NCI-H1694 (cell line): ENCODE data around the gene MPHOSPH6.
"Not testable (repeated sequence)": the region's sequence is repeated elsewhere in the genome, so short reads cannot be mapped to it uniquely, and the experiment has no call there.

Experiments
- DNase-seq: peaks from one replicate; lab custom pipeline; 2025; lab: John Stamatoyannopoulos, UW

MPHOSPH6 gene, protein sequence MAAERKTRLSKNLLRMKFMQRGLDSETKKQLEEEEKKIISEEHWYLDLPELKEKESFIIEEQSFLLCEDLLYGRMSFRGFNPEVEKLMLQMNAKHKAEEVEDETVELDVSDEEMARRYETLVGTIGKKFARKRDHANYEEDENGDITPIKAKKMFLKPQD

GRCh38 chr16:82169861-82170845 is at the start of gene MPHOSPH6:
Gene MPHOSPH6 (minus strand): TSS chr16:82170224. CDS start chr16:82170175, 49 bp downstream.
- DNase-seq, result peak; percentile 47

- DNase-seq, result no peak
Observed at GRCh38 chr16:82219298-82219697, 49.3 kb upstream of the MPHOSPH6 start.

DNA sequence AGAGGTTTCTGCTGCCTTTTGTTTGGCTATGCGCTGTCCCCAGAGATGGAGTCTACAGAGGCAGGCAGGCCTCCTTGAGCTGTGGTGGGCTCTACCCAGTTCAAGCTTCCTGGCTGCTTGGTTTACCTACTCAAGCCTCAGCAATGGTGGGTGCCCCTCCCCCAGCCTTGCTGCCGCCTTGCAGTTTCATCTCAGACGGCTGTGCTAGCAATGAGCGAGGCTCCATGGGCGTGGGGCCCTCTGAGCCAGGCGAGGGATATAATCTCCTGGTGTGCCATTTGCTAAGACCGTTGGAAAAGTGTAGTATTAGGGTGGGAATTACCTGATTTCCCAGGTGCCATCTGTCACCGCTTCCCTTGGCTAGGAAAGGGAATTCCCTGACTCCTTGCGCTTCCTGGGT is 39.3 kb upstream of the MPHOSPH6 start:
- not testable (repeated sequence) for DNase-seq

DNA sequence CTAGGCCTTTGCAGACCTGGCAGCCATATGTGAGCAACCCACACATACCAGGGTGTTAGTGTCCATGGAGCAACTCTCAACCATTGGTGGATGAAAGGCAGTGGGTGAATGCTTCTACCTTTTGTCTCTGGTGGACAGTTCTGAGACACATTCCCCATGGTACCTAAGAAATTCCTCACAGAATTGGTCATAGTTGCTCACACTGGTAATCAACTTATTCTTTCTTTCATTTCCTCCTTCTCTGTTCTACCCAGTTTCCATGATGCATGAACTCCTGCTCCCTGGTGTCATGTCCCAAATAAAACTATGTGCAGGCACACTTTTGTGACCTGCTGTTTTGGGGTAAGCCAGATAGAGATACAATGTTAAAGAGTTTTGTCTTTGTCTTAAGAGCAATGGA is 33.2 kb upstream of the MPHOSPH6 start:
- DNase-seq, result no peak

DNA sequence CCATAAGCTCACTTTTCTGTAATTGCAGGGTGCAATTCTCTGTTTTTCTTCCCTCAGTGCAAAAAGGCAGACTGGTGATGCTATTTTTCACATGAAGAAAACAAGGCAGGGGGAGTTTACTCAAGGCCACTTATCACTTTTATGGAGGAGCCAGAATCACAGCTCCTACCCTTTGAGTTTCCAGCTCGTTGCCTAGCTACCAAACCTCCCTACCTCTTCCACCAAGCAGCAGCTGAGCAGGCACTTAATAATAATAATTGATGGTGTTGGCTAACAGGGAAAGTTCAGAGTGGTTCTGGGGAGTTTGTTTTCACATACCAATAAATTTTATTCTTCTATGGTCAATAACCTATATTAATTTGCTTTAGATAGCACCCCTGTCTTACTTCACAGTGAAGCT is 31.9 kb upstream of the MPHOSPH6 start:
- no peak for DNase-seq

GRCh38 chr16:82201351-82201750 is 31.3 kb upstream of the MPHOSPH6 start:
- DNase-seq, result no peak

- DNase-seq, result no peak
Observed at GRCh38 chr16:82199209-82199608, 29.2 kb upstream of the MPHOSPH6 start.

DNA sequence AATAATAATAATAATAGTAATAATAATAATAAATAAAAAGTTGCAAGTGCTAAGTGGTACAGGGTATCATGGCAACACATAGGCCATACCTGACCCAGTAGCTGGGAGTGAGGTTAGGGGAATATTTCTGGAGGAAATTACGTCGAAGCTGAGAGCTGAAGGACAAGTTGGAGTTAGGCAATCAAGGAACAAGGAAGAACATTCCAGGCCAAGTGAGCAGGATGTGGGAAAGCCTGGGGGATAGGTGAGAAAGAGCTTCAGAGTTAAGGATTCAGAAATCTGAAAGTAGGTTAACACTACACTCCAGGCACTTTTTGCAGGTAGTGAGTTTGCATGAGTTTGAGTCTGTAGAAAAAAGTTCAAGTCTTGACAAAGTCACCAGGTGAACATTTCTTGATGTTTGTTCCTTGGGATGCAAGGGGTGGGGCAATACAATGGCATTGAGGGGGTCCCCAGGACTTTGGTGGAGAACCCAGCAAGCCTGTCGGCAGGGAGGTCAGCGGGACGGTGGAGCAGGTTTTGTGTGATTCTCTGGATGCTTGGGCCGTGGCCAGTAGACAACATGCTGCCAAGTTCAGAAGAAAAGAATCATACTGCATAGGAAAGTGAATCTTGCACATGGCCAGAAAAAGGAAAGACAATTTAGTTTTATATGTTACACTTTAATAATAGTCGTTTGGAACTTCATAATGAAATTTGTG is 27.7 kb upstream of the MPHOSPH6 start:
- no peak for DNase-seq

DNA sequence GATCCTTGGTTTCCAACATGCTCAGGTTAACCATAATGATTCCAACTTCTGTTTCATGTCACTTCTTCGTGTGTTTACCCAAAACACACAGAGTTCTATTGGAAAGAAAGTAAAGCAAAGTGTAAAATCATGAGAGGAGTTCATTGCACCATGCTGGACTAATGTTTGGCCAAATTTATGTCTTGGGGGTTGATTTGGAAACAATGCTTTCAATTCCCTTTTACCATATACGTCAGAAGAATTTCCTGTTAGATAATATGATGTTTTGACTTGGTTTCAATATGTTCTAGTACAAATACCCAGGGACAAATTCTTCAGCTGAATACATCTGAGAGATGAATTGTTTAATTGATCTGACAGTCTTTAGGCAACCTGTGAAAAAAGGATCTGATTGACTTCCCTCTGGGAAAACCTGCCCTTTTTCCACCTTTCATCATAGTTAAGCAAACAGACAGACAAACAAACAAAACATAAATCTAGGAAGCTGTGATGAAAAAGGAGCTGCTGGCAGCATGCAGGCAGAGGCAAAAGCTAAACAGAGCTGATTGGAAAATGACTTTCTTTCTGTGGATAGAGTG is 26.0 kb upstream of the MPHOSPH6 start:
- no peak for DNase-seq

DNA sequence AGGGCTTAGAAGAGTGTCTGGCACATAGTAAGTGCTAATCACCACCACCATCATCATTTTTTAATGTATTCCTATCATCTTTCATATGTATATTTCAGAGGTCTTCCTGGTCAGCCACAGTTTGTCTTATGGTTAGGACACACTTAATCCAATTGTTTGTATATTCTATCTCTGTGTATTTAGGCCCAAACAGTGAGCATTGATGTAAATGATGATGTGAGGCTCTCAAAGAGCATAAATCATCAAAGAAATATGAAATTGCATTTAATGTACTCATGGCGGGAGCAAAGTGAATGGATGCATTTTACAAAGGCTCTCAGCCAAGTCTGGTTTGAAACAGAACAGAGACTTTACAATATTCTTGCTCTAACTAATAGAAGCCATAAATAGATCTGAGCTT is 24.1 kb upstream of the MPHOSPH6 start:
- no peak for DNase-seq

DNA sequence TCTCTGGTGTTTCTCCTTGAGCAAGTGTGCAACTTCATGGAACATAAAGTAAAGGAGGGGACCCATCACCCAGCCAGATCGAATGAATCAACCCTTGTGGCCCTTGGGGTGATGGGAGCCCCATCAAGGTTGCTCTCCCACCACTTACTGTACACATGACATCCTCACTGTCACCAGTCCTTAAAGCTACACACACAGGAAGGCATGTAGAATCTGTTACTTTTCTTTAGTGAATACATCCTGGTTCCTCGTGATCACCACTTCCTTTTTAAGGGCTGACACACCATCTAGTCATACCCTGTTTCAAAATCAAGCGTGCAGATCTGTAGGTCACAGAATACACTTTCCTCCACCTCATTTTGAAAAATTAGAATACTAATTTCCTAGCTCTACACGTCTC is 22.6 kb upstream of the MPHOSPH6 start:
- no peak for DNase-seq

DNA sequence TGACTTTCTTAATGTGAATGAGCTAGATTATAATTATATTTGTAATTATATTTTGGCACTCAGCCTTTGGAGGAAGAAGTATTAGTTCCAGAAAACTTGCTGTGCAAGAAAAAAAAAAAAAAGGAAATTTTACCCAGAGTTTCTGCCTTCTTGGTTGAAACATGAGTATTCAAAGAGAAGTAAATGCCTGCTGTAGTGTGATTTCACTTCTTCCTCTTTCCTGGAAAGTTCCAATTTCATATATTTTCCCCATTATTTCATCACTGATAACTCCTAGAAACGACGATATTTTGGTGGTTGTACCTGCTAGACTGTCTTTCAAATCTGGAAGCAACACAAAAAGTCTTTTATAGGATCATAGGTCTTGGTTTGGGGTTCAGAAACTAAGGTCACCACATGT is 20.4 kb upstream of the MPHOSPH6 start:
- no peak for DNase-seq

- no peak for DNase-seq
Observed at GRCh38 chr16:82187829-82188228, 17.8 kb upstream of the MPHOSPH6 start.

- DNase-seq, result no peak
Observed at GRCh38 chr16:82185012-82185411, 15.0 kb upstream of the MPHOSPH6 start.

- no peak for DNase-seq
Observed at GRCh38 chr16:82184213-82184612, 14.2 kb upstream of the MPHOSPH6 start.

GRCh38 chr16:82183004-82183397 is 13.0 kb upstream of the MPHOSPH6 start:
- no peak for DNase-seq

GRCh38 chr16:82182266-82183003 is 12.4 kb upstream of the MPHOSPH6 start:
- DNase-seq, result no peak

GRCh38 chr16:82181461-82182185 is 11.6 kb upstream of the MPHOSPH6 start:
- peak; percentile 48 for DNase-seq

GRCh38 chr16:82178352-82178751 is 8.3 kb upstream of the MPHOSPH6 start:
- no peak for DNase-seq

DNA sequence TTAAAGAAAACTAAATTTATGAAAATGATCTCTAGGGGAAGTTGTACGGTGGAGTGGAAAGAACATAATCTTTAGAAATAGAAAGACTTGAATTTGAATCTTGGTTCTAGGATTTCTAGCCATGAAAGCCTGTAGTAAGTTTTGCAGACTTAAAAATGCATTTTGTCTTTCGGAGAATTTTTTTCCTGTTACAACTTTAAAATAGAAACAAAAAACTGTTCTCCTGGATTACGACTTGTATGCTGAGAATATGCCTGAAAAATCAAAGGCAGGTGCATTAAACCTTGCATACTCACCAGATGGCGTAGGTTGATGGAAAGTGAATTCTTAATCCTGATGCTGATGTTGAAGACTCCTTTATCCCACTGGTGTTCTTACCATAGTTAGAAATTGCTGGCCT is 7.5 kb upstream of the MPHOSPH6 start:
- no peak for DNase-seq

DNA sequence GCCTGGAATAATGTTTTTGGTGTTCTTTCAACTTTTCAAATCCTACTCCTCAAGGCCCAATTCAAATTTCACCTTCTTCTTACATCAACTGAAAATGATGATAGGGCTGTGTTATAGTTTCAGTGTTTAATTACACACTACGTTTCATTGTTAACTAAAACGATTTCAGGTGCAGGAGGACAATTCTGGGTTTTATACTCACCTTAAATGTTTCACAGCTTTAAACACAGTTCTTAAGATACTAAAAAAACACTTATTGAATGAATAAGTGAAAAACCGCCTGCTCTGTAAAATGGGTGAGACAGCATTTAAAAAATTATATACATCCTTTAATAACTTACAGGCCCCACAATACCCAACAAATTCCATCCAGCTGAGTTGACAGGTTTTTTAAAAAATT is 6.2 kb upstream of the MPHOSPH6 start:
- no peak for DNase-seq
